Ureter (tissue), 1 donor: Measurements from ENCODE around the gene TAOK1. TPM values are rescaled to one million over a fixed set of nuclear protein-coding genes. Genes with fewer than 3 reads are reported as not detected.

Source experiments
- DNase-seq: peaks from one replicate; pipeline ENCODE4 v3.0.0-alpha.2; 2020; ENCODE audit warnings: low spot score
- total RNA-seq: library from RNA; stranded (reverse); gene quantifications from one replicate; pipeline ENCODE4 v1.2.4, GENCODE V29; 2023
- donor health status: DM: yes; HTN: yes; CAD: no.

Gene TAOK1
- total RNA-seq, 1 donor from 2014 or later: 92.4 TPM

- no peak for DNase-seq
These were observed 10.8 kb upstream of the TAOK1 start for GRCh38 chr17:29379084-29379991.

GRCh38 chr17:29383686-29384085 is 6.5 kb upstream of the TAOK1 start:
- DNase-seq: no peak

- DNase-seq: no peak
These were observed 5.3 kb upstream of the TAOK1 start for GRCh38 chr17:29384901-29385300.

GRCh38 chr17:29386760-29387159 is 3.4 kb upstream of the TAOK1 start:
- DNase-seq: no peak

GRCh38 chr17:29388937-29389336 is 1.2 kb upstream of the TAOK1 start:
- no peak for DNase-seq

- no peak for DNase-seq
These were observed 878 bp downstream of the TAOK1 start for GRCh38 chr17:29390851-29391631.

GRCh38 chr17:29393436-29393835 is 3.3 kb downstream of the TAOK1 start:
- no peak for DNase-seq

GRCh38 chr17:29394761-29395160 is 4.6 kb downstream of the TAOK1 start:
- DNase-seq: no peak

- no peak for DNase-seq
These were observed 5.9 kb downstream of the TAOK1 start for GRCh38 chr17:29396066-29396465.

GRCh38 chr17:29399634-29400033 is 9.5 kb downstream of the TAOK1 start:
- DNase-seq: no peak

- DNase-seq: no peak
These were observed 10.7 kb downstream of the TAOK1 start for GRCh38 chr17:29400818-29401217.

- DNase-seq: no peak
These were observed 11.1 kb downstream of the TAOK1 start for GRCh38 chr17:29401258-29401657.

- no peak for DNase-seq
These were observed 17.7 kb downstream of the TAOK1 start for GRCh38 chr17:29407856-29408255.

- no peak for DNase-seq
These were observed 19.8 kb downstream of the TAOK1 start for GRCh38 chr17:29409963-29410362.

GRCh38 chr17:29412780-29413565 is 22.8 kb downstream of the TAOK1 start:
- DNase-seq: no peak

GRCh38 chr17:29420128-29420527 is 30.0 kb downstream of the TAOK1 start:
- DNase-seq: no peak

- DNase-seq: no peak
These were observed 40.1 kb downstream of the TAOK1 start for GRCh38 chr17:29430275-29430674.

- DNase-seq: no peak
These were observed 43.4 kb downstream of the TAOK1 start for GRCh38 chr17:29433541-29433940.

- DNase-seq: no peak
These were observed 44.4 kb downstream of the TAOK1 start for GRCh38 chr17:29434550-29434949.

GRCh38 chr17:29442451-29442850 is 52.3 kb downstream of the TAOK1 start:
- DNase-seq: no peak

GRCh38 chr17:29443041-29443739 is 53.0 kb downstream of the TAOK1 start:
- DNase-seq: no peak
